Mesendoderm (in vitro differentiated cells): ENCODE data around the gene SPSB1.

ENCODE experiments used
- DNase-seq: peaks from one replicate; pipeline ENCODE4 v3.0.0; 2013
- H2AK5ac ChIP-seq: 2 replicates; pipeline ENCODE4 v1.6.1; 2013; ENCODE audit warnings: low read length, inconsistent platforms
- H2BK120ac ChIP-seq: 2 replicates; pipeline ENCODE4 v1.6.1; 2013; ENCODE audit warnings: low read depth, mild to moderate bottlenecking, low read length, moderate library complexity, mixed read lengths
- H2BK15ac ChIP-seq: replicated peaks from 2 replicates; pipeline ENCODE4 v1.6.1; 2013; ENCODE audit warnings: low read depth, mild to moderate bottlenecking, moderate library complexity
- H2BK5ac ChIP-seq: 2 replicates; pipeline ENCODE4 v1.6.1; 2013; ENCODE audit warnings: low read length, inconsistent platforms
- H3K18ac ChIP-seq: 2 replicates; pipeline ENCODE4 v1.6.1; 2013; ENCODE audit warnings: mild to moderate bottlenecking, low read length, mixed read lengths
- H3K23ac ChIP-seq: one replicate; pipeline ENCODE4 v1.6.1; 2013; ENCODE audit warnings: low read length
- H3K27ac ChIP-seq: 2 replicates; pipeline ENCODE4 v1.5.1; 2013; ENCODE audit warnings: low read depth, mild to moderate bottlenecking, inconsistent platforms, low read length, moderate library complexity
- H3K27me3 ChIP-seq: 2 replicates; pipeline ENCODE4 v1.6.1; 2013; ENCODE audit warnings: low read length, control low read depth, mild to moderate bottlenecking, inconsistent platforms; ENCODE audit not compliant: insufficient read depth, poor library complexity
- H3K36me3 ChIP-seq: 2 replicates; pipeline ENCODE4 v1.6.1; 2013; ENCODE audit warnings: low read length, inconsistent platforms; ENCODE audit not compliant: control insufficient read depth, insufficient read depth
- H3K4ac ChIP-seq: one replicate; pipeline ENCODE4 v1.6.1; 2013; ENCODE audit warnings: low read depth, mild to moderate bottlenecking, low read length, moderate library complexity
- H3K4me1 ChIP-seq: 2 replicates; pipeline ENCODE4 v1.6.1; 2013; ENCODE audit warnings: low read depth, low read length, inconsistent platforms; ENCODE audit not compliant: control insufficient read depth
- H3K4me2 ChIP-seq: 2 replicates; pipeline ENCODE4 v1.6.1; 2013; ENCODE audit warnings: low read length
- H3K4me3 ChIP-seq: 2 replicates; pipeline ENCODE4 v1.5.1; 2013; ENCODE audit warnings: mild to moderate bottlenecking, low read length
- H3K56ac ChIP-seq: one replicate; pipeline ENCODE4 v1.6.1; 2013; ENCODE audit warnings: low read length
- H3K79me1 ChIP-seq: 2 replicates; pipeline ENCODE4 v1.6.1; 2013; ENCODE audit warnings: low read length, inconsistent platforms
- H3K79me2 ChIP-seq: 2 replicates; pipeline ENCODE4 v1.6.1; 2013; ENCODE audit warnings: mild to moderate bottlenecking, low read length; ENCODE audit not compliant: control insufficient read depth, insufficient read depth
- H3K9ac ChIP-seq: 2 replicates; pipeline ENCODE4 v1.6.1; 2013; ENCODE audit warnings: low read length, inconsistent platforms
- H4K5ac ChIP-seq: one replicate; pipeline ENCODE4 v1.6.1; 2013; ENCODE audit warnings: low read length
- H4K8ac ChIP-seq: one replicate; pipeline ENCODE4 v1.6.1; 2013; ENCODE audit warnings: low read depth, mild to moderate bottlenecking, control low read depth, low read length, moderate library complexity
- WGBS: extraction: QIAGEN DNeasy Blood & Tissue Kit; methylation state at CpG from one replicate; pipeline ENCODE4 v1.1.7; 2013; ENCODE audit warnings: low lambda C conversion rate, missing lambda C conversion rate; ENCODE audit not compliant: insufficient coverage; ENCODE audit errors: extremely low coverage; 5-methylcytosine and 5-hydroxymethylcytosine counted together

The SPSB1 gene

GRCh38 chr1:9262096-9262986 is 30.4 kb upstream of the SPSB1 start:
- Histone ChIP-seq H3K56ac (no peak overlapping the region), H3K27ac (no peak overlapping the region), H3K4me2 (no peak overlapping the region), H3K79me1 (peaks cover 3% of the 10 kb centered on the region), H2BK5ac (no peak overlapping the region), H4K5ac (no peak overlapping the region), H3K9ac (no peak overlapping the region), H3K4me3 (no peak overlapping the region), H3K27me3 (no peaks in the 10 kb centered on the region), H3K4ac (no peak overlapping the region), H3K79me2 (no peaks in the 10 kb centered on the region), H2BK120ac (no peak overlapping the region), H2BK15ac (no peak overlapping the region), H4K8ac (no peak overlapping the region), H3K23ac (no peak overlapping the region), H3K18ac (no peak overlapping the region), H2AK5ac (no peak overlapping the region), H3K4me1 (no peaks in the 10 kb centered on the region), H3K36me3 (no peaks in the 10 kb centered on the region)
- DNase-seq, result no peak
- no CpG with 5 or more reads among the region's 33 CpGs for WGBS

DNA sequence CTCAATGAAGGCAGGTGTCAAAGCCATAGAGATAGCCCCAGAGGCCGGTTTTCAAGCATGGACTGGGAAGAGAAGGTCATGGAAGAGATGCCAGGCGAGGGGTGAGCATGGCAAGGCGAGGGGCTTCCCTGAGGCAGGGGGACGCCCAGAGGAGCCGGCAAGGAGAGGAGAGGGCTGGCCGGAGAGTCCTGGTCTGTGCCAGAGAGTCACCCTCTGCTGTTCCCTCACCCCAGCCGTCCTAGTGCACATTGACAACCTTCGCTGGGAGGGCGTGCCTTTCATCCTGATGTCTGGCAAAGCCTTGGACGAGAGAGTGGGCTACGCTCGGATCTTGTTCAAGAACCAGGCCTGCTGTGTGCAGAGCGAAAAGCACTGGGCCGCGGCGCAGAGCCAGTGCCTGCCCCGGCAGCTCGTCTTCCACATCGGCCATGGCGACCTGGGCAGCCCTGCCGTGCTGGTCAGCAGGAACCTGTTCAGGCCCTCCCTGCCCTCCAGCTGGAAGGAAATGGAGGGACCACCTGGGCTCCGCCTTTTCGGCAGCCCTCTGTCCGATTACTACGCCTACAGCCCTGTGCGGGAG is 29.3 kb upstream of the SPSB1 start:
- H3K79me2 ChIP-seq, result no peaks in the 10 kb centered on the region
- no peak overlapping the region for H4K5ac ChIP-seq
- H3K18ac ChIP-seq, result no peak overlapping the region
- no peak for DNase-seq
- H4K8ac ChIP-seq, result no peak overlapping the region
- H3K4me2 ChIP-seq, result no peak overlapping the region
- no peak overlapping the region for H2BK120ac ChIP-seq
- peaks cover 3% of the 10 kb centered on the region for H3K79me1 ChIP-seq
- no peak overlapping the region for H2AK5ac ChIP-seq
- H3K9ac ChIP-seq, result no peak overlapping the region
- no peak overlapping the region for H2BK15ac ChIP-seq
- H3K27ac ChIP-seq, result no peak overlapping the region
- no peaks in the 10 kb centered on the region for H3K4me1 ChIP-seq
- H3K36me3 ChIP-seq, result no peaks in the 10 kb centered on the region
- no peak overlapping the region for H3K23ac ChIP-seq
- no peaks in the 10 kb centered on the region for H3K27me3 ChIP-seq
- no CpG with 5 or more reads among the region's 26 CpGs for WGBS
- H3K4me3 ChIP-seq, result no peak overlapping the region
- no peak overlapping the region for H2BK5ac ChIP-seq
- no peak overlapping the region for H3K56ac ChIP-seq
- H3K4ac ChIP-seq, result no peak overlapping the region

DNA sequence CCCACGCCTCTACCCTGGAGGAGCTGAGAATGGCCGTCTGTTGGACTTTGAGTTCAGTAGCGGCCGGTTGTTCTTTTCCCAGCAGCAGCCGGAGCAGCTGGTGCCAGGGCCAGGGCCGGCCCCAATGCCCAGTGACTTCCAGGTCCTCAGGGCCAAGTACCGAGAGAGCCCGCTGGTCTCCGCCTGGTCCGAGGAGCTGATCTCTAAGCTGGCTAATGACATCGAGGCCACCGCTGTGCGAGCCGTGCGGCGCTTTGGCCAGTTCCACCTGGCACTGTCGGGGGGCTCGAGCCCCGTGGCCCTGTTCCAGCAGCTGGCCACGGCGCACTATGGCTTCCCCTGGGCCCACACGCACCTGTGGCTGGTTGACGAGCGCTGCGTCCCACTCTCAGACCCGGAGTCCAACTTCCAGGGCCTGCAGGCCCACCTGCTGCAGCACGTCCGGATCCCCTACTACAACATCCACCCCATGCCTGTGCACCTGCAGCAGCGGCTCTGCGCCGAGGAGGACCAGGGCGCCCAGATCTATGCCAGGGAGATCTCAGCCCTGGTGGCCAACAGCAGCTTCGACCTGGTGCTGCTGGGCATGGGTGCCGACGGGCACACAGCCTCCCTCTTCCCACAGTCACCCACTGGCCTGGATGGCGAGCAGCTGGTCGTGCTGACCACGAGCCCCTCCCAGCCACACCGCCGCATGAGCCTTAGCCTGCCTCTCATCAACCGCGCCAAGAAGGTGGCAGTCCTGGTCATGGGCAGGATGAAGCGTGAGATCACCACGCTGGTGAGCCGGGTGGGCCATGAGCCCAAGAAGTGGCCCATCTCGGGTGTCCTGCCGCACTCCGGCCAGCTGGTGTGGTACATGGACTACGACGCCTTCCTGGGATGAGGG is 28.5 kb upstream of the SPSB1 start:
- Histone ChIP-seq H2AK5ac (no peak overlapping the region), H2BK120ac (no peak overlapping the region), H2BK15ac (no peak overlapping the region), H3K56ac (no peak overlapping the region), H3K4me3 (no peak overlapping the region), H4K8ac (no peak overlapping the region), H3K9ac (no peak overlapping the region), H3K4me2 (no peak overlapping the region), H3K79me2 (no peaks in the 10 kb centered on the region), H4K5ac (no peak overlapping the region), H3K27me3 (no peaks in the 10 kb centered on the region), H3K79me1 (peaks cover 3% of the 10 kb centered on the region), H3K18ac (no peak overlapping the region), H3K4me1 (no peaks in the 10 kb centered on the region), H3K27ac (no peak overlapping the region), H3K23ac (no peak overlapping the region), H3K4ac (no peak overlapping the region), H3K36me3 (no peaks in the 10 kb centered on the region), H2BK5ac (no peak overlapping the region)
- WGBS, result no CpG with 5 or more reads among the region's 50 CpGs
- DNase-seq, result no peak

DNA sequence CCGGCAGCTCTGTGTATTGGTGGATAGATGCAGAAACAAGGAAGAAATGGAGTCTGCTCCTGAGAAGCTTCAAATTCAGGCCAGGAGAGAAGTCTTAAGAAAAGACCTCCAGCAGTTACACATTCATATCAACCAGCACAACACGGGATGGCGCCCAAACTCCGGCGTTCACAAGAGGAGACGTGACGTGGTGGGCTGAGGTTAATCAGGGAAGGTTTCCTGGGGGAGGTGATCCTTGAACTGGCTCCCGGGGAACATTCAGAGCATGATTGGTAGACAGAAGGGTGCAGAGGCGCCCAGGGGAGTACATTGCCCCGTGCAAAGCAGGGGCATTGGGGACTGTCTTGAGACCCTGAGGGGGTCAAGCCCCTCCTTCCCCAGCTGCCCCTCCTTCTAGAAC is 27.7 kb upstream of the SPSB1 start:
- Histone ChIP-seq H3K23ac (no peak overlapping the region), H3K36me3 (no peaks in the 10 kb centered on the region), H3K27me3 (no peaks in the 10 kb centered on the region), H3K4me3 (no peak overlapping the region), H3K4me2 (no peak overlapping the region), H2AK5ac (no peak overlapping the region), H2BK120ac (no peak overlapping the region), H3K4me1 (no peaks in the 10 kb centered on the region), H4K8ac (no peak overlapping the region), H2BK5ac (no peak overlapping the region), H3K4ac (no peak overlapping the region), H2BK15ac (no peak overlapping the region), H3K56ac (no peak overlapping the region), H3K27ac (no peak overlapping the region), H4K5ac (no peak overlapping the region), H3K79me2 (no peaks in the 10 kb centered on the region), H3K79me1 (no peaks in the 10 kb centered on the region), H3K18ac (no peak overlapping the region), H3K9ac (no peak overlapping the region)
- no peak for DNase-seq
- no CpG with 5 or more reads among the region's 10 CpGs for WGBS

DNA sequence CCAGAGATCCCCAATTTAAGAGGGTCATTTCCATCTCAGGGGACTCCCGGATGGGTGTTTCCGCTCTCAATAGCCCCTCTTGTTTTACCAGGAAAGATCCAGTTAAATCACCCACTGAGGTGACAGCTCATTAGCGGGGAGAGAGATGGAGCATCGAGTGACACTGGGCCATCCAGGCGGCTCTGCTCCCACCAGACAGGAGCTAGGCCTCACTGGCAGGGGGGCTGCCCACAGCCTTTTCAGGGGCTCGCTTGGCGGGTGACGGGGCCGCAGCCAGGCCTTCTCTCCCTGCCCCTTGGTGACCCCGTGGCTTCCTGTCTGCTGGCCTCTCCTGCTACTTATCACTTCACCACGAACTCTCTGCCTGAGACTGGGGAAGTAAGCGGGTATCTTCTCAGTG is 26.7 kb upstream of the SPSB1 start:
- no CpG with 5 or more reads among the region's 12 CpGs for WGBS
- Histone ChIP-seq H2BK5ac (no peak overlapping the region), H3K27ac (no peak overlapping the region), H2BK15ac (no peak overlapping the region), H3K79me1 (no peaks in the 10 kb centered on the region), H3K27me3 (no peaks in the 10 kb centered on the region), H3K23ac (no peak overlapping the region), H3K4ac (no peak overlapping the region), H4K8ac (no peak overlapping the region), H2BK120ac (no peak overlapping the region), H3K4me3 (no peak overlapping the region), H3K36me3 (no peaks in the 10 kb centered on the region), H3K4me2 (no peak overlapping the region), H3K9ac (no peak overlapping the region), H3K4me1 (no peaks in the 10 kb centered on the region), H3K56ac (no peak overlapping the region), H4K5ac (no peak overlapping the region), H3K18ac (no peak overlapping the region), H2AK5ac (no peak overlapping the region), H3K79me2 (no peaks in the 10 kb centered on the region)
- no peak for DNase-seq
